ENCODE data around the gene STX5. TPM values are rescaled to one million over a fixed set of nuclear protein-coding genes. Genes with fewer than 3 reads are reported as not detected.

STX5 gene
- total and polyA plus RNA-seq, 9 of the 15 experiments (the other 6 are each of a cell fraction or from before 2014, with no cell fraction given) = 2.8 to 28.6 (median 23.7) TPM

DNA sequence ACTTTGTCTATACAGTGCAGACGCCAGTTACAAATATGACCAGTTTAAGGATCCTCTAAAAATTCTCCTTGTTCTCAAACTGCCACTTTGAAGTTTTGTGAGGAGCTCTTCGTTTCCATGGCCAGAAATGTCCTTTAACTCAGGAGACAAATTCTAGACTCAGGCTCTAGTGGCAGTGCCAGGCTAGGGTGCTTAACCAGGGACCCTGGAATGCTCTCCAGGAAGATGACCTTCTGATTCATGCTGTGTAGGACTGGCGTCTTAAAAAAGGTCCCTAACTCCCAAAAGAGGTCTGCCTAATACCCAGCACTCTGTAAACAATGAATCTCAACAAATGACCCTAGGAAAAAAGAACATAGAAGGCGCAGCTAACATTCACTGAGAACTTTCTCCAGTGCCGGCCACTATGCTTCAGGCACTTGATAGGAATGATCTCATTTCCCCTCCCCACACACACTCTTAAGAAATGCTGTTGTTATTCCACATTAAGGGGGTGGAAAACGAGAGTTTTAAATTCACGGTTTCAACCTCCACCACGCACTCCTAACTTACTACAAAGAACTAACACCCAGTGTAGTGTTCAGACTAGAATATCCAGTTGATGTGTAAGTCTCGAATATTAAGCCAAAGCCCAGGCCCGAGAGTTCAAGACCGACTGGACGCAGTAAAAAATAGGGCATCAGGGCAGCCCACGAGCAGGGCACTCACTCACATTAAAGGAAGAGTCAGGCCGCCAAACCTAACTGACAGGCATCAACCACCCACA, 27.4 kb downstream of the STX5 start (continued):
- TF ChIP-seq, protein P1, sequence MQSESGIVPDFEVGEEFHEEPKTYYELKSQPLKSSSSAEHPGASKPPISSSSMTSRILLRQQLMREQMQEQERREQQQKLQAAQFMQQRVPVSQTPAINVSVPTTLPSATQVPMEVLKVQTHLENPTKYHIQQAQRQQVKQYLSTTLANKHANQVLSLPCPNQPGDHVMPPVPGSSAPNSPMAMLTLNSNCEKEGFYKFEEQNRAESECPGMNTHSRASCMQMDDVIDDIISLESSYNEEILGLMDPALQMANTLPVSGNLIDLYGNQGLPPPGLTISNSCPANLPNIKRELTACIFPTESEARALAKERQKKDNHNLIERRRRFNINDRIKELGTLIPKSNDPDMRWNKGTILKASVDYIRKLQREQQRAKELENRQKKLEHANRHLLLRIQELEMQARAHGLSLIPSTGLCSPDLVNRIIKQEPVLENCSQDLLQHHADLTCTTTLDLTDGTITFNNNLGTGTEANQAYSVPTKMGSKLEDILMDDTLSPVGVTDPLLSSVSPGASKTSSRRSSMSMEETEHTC (IDR thresholded peaks at IDR 0.05) = no peak
- TF ChIP-seq NFYB (IDR thresholded peaks at IDR 0.05; ENCODE audit: extremely low read depth, insufficient read length) (no peak), ZKSCAN8 (CRISPR knock-in tag; IDR thresholded peaks at IDR 0.05) (no peak), NONO (IDR thresholded peaks at IDR 0.05; ENCODE audit: low read depth in 2 of 2, low read length in 1 of 2) (0 out of 4 replicates have a peak, but pooled peaks of 1 of the 2 experiments have one; percentile 28), MBD2 (IDR thresholded peaks at IDR 0.05; ENCODE audit: borderline replicate concordance, low read depth) (no peak), SIN3A (IDR thresholded peaks at IDR 0.05; ENCODE audit: borderline replicate concordance in 2 of 2, control insufficient read depth in 1 of 2, low read depth in 2 of 2, low read length in 2 of 2) (0 out of 4 replicates have a peak, but pooled peaks of 1 of the 2 experiments have one; percentile 44), NEUROD1 (IDR thresholded peaks at IDR 0.05; ENCODE audit: borderline replicate concordance, low read depth, low read length, partially characterized antibody) (no peak), FOXA3 (CRISPR knock-in tag; conservative IDR thresholded peaks at IDR 0.05 in 1 of 2, IDR thresholded peaks at IDR 0.05 in 1 of 2) (0 out of 4 replicates have a peak, but pooled peaks of 1 of the 2 experiments have one; percentile 35), GTF2E2 (tag; IDR thresholded peaks at IDR 0.05) (peak; percentile 57)
- TF ChIP-seq, protein P2, sequence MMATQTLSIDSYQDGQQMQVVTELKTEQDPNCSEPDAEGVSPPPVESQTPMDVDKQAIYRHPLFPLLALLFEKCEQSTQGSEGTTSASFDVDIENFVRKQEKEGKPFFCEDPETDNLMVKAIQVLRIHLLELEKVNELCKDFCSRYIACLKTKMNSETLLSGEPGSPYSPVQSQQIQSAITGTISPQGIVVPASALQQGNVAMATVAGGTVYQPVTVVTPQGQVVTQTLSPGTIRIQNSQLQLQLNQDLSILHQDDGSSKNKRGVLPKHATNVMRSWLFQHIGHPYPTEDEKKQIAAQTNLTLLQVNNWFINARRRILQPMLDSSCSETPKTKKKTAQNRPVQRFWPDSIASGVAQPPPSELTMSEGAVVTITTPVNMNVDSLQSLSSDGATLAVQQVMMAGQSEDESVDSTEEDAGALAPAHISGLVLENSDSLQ (IDR thresholded peaks at IDR 0.05) = 0 out of 2 replicates have a peak, but pooled peaks have one; percentile 28
- TF ChIP-seq, protein P3, sequence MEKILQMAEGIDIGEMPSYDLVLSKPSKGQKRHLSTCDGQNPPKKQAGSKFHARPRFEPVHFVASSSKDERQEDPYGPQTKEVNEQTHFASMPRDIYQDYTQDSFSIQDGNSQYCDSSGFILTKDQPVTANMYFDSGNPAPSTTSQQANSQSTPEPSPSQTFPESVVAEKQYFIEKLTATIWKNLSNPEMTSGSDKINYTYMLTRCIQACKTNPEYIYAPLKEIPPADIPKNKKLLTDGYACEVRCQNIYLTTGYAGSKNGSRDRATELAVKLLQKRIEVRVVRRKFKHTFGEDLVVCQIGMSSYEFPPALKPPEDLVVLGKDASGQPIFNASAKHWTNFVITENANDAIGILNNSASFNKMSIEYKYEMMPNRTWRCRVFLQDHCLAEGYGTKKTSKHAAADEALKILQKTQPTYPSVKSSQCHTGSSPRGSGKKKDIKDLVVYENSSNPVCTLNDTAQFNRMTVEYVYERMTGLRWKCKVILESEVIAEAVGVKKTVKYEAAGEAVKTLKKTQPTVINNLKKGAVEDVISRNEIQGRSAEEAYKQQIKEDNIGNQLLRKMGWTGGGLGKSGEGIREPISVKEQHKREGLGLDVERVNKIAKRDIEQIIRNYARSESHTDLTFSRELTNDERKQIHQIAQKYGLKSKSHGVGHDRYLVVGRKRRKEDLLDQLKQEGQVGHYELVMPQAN (IDR thresholded peaks at IDR 0.05; ENCODE audit: borderline replicate concordance) = peak; percentile 37; the same call in 1 of the 2 replicates
- TF ChIP-seq, protein P4, sequence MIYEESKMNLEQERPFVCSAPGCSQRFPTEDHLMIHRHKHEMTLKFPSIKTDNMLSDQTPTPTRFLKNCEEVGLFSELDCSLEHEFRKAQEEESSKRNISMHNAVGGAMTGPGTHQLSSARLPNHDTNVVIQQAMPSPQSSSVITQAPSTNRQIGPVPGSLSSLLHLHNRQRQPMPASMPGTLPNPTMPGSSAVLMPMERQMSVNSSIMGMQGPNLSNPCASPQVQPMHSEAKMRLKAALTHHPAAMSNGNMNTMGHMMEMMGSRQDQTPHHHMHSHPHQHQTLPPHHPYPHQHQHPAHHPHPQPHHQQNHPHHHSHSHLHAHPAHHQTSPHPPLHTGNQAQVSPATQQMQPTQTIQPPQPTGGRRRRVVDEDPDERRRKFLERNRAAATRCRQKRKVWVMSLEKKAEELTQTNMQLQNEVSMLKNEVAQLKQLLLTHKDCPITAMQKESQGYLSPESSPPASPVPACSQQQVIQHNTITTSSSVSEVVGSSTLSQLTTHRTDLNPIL (CRISPR knock-in tag; IDR thresholded peaks at IDR 0.05) = no peak
- TF ChIP-seq, protein P5, sequence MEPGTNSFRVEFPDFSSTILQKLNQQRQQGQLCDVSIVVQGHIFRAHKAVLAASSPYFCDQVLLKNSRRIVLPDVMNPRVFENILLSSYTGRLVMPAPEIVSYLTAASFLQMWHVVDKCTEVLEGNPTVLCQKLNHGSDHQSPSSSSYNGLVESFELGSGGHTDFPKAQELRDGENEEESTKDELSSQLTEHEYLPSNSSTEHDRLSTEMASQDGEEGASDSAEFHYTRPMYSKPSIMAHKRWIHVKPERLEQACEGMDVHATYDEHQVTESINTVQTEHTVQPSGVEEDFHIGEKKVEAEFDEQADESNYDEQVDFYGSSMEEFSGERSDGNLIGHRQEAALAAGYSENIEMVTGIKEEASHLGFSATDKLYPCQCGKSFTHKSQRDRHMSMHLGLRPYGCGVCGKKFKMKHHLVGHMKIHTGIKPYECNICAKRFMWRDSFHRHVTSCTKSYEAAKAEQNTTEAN (CRISPR knock-in tag; IDR thresholded peaks at IDR 0.05) = peak; percentile 31; the same call in 1 of the 2 replicates
- TF ChIP-seq, protein P6, sequence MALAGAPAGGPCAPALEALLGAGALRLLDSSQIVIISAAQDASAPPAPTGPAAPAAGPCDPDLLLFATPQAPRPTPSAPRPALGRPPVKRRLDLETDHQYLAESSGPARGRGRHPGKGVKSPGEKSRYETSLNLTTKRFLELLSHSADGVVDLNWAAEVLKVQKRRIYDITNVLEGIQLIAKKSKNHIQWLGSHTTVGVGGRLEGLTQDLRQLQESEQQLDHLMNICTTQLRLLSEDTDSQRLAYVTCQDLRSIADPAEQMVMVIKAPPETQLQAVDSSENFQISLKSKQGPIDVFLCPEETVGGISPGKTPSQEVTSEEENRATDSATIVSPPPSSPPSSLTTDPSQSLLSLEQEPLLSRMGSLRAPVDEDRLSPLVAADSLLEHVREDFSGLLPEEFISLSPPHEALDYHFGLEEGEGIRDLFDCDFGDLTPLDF (CRISPR knock-in tag; IDR thresholded peaks at IDR 0.05) = no peak
- TF ChIP-seq, protein P7, sequence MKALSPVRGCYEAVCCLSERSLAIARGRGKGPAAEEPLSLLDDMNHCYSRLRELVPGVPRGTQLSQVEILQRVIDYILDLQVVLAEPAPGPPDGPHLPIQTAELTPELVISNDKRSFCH (CRISPR knock-in tag; IDR thresholded peaks at IDR 0.05) = no peak
- TF ChIP-seq, protein P7 (tag; IDR thresholded peaks at IDR 0.05) = no peak

All from K562 (cell line).